Breast epithelium (tissue), 4 donors: ENCODE results near the gene UBASH3B. TPM values are rescaled to one million over a fixed set of nuclear protein-coding genes. Genes with fewer than 3 reads are reported as not detected.

ENCODE experiments used
- DNase-seq, 2 donors: peaks; one replicate each; pipeline ENCODE4 v3.0.0-alpha.2; 2019; ENCODE audit warnings: low spot score in 2 of 2
- H3K27ac ChIP-seq, 2 donors: fragments of 200-600 bp; sonication (generic) in 1 of 2; one replicate each; pipeline ENCODE4 v1.5.1; 2016 to 2019; ENCODE audit warnings: mild to moderate bottlenecking in 1 of 2
- H3K27me3 ChIP-seq, 2 donors: fragments of 200-600 bp; sonication (generic) in 1 of 2; one replicate each; pipeline versions ENCODE4 v1.5.1 to v1.6.0; 2017 to 2019; ENCODE audit warnings: control low read depth in 1 of 2, mild to moderate bottlenecking in 1 of 2
- H3K36me3 ChIP-seq: fragments of 200-600 bp; one replicate; pipeline ENCODE4 v1.5.1; 2019
- H3K4me1 ChIP-seq, 2 donors: fragments of 200-600 bp; sonication (generic); one replicate each; pipeline ENCODE4 v1.5.1; 2016 to 2019; ENCODE audit warnings: control low read depth in 1 of 2
- H3K4me3 ChIP-seq, 3 donors: fragments of 200-600 bp; sonication (generic); 1 replicate in 2 of 3; 2 replicates in 1 of 3; pipeline ENCODE4 v1.5.1; 2016 to 2019; ENCODE audit warnings: mild to moderate bottlenecking in 3 of 3, moderate library complexity in 2 of 3
- H3K9me3 ChIP-seq, 2 donors: fragments of 200-600 bp; sonication (generic) in 1 of 2; one replicate each; pipeline ENCODE4 v1.5.1; 2016 to 2019; ENCODE audit warnings: control low read depth in 1 of 2
- CTCF ChIP-seq, 3 donors: fragments of 450-650 bp; IDR thresholded peaks; one replicate each; pipeline ENCODE4 v1.5.1; 2016 to 2017; ENCODE audit warnings: antibody characterized with exemption in 3 of 3, mild to moderate bottlenecking in 3 of 3, moderate library complexity in 3 of 3
- POLR2A ChIP-seq: fragments of 450-650 bp; IDR thresholded peaks from one replicate; pipeline ENCODE4 v1.6.1; 2016; ENCODE audit warnings: antibody characterized with exemption, mild to moderate bottlenecking, moderate library complexity
- POLR2AphosphoS5 ChIP-seq, 3 donors: sonication (generic); formaldehyde crosslinking; IDR thresholded peaks; one replicate each; pipeline ENCODE4 v1.6.1; 2017; ENCODE audit warnings: antibody characterized with exemption in 3 of 3
- intact Hi-C: fragments of 100-400 bp; cut with DNase I; formaldehyde crosslinking; loops from one replicate; pipeline ENCODE4 v1.15.1; 2023; ENCODE audit warnings: low total_unique reads
- total RNA-seq, 3 donors: library from RNA; depleted of rRNA; stranded (reverse); fragments of >200 nt; gene quantifications; one replicate each; pipeline ENCODE4 v1.1.0, GENCODE V29; 2016

UBASH3B gene
- total RNA-seq, 3 donors from 2014 or later: 4.7 to 6.2 (median 4.8) TPM

GRCh38 chr11:122681735-122682134 lies 26.2 kb downstream of the UBASH3B start:
- DNase-seq: no peak
- H3K27me3 ChIP-seq: no peaks in the 10 kb centered on the region
- H3K4me3 ChIP-seq: no peak overlapping the region
- H3K36me3 ChIP-seq: no peaks in the 10 kb centered on the region
- no peak overlapping the region for H3K27ac ChIP-seq
- H3K4me1 ChIP-seq: no peaks in the 10 kb centered on the region
- no peaks in the 10 kb centered on the region for H3K9me3 ChIP-seq
- TF ChIP-seq POLR2A (no peak), POLR2AphosphoS5 (IDR thresholded peaks at IDR 0.05) (no peak), CTCF (IDR thresholded peaks at IDR 0.05) (no peak)
- intact Hi-C loops: no loop called here

- Histone ChIP-seq H3K9me3 (no peaks in the 10 kb centered on the region), H3K27ac (no peak overlapping the region), H3K4me3 (no peak overlapping the region), H3K4me1 (no peaks in the 10 kb centered on the region), H3K36me3 (no peaks in the 10 kb centered on the region), H3K27me3 (no peaks in the 10 kb centered on the region)
- DNase-seq: no peak
- intact Hi-C loops: no loop called here
- TF ChIP-seq POLR2A (no peak), CTCF (IDR thresholded peaks at IDR 0.05) (no peak), POLR2AphosphoS5 (IDR thresholded peaks at IDR 0.05) (no peak)
Measured at GRCh38 chr11:122682464-122682863, 26.9 kb downstream of the UBASH3B start.

DNA sequence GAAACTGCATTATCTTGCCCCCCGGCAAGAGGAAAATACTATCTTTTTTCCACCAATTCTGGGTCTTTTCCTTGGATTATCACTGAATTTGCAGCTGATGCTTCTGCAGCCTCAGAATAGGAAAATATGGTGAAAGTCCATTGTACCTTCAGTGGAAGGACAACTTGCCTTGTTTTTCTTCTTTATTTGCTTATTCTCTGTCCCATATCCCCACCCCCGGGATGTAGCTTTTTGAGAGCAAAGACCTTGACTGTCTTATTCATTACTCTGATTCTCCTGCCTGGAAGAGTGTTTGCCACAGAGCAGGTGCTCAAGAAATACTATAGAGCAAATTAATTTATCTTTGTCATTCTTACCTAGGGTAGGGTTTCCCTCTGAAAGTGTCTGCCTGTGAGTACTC lies 29.5 kb downstream of the UBASH3B start:
- Histone ChIP-seq H3K4me1 (no peaks in the 10 kb centered on the region), H3K4me3 (no peak overlapping the region), H3K27ac (no peak overlapping the region), H3K27me3 (no peaks in the 10 kb centered on the region), H3K9me3 (no peaks in the 10 kb centered on the region), H3K36me3 (no peaks in the 10 kb centered on the region)
- intact Hi-C loops: no loop called here
- no peak for DNase-seq
- TF ChIP-seq POLR2AphosphoS5 (IDR thresholded peaks at IDR 0.05): no peak
- no peak for TF ChIP-seq POLR2A
- TF ChIP-seq CTCF (IDR thresholded peaks at IDR 0.05): no peak

- Histone ChIP-seq H3K27ac (no peak overlapping the region), H3K9me3 (no peaks in the 10 kb centered on the region)
Measured at GRCh38 chr11:122686111-122686510, 30.6 kb downstream of the UBASH3B start.

DNA sequence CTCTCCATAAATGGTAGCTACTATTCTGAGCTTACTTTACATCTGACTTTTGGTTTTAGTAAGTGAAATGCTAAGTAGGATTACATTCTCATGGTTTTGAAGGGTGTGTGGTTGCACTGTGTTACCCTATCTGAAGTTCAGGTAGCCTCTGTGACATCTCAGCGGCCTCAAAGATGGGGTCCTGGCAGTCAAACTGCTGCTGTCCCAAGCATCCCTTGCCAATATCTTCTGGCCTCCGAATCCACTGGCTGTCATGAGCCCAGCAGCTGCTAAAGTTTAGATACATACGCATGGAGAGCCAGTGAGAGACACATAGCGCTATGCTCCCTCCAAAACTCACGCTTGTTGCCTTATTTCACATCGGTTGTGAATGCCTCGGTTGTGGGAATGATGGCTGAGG lies 34.9 kb downstream of the UBASH3B start:
- peak overlapping the region in 2 of 3 donors; percentile 12 to 45 for H3K4me3 ChIP-seq
- no peaks in the 10 kb centered on the region for H3K9me3 ChIP-seq
- no peaks in the 10 kb centered on the region for H3K27me3 ChIP-seq
- H3K27ac ChIP-seq: peak overlapping the region; percentile 74 to 84
- no peaks in the 10 kb centered on the region for H3K36me3 ChIP-seq
- TF ChIP-seq CTCF (IDR thresholded peaks at IDR 0.05) (no peak), POLR2A (no peak), POLR2AphosphoS5 (IDR thresholded peaks at IDR 0.05) (no peak)
- H3K4me1 ChIP-seq: no peaks in the 10 kb centered on the region
- intact Hi-C loops: no loop called here
- DNase-seq: no peak

More at GRCh38 chr11:122686111-122686510, 30.6 kb downstream of the UBASH3B start:
- intact Hi-C loops: no loop called here
- no peak overlapping the region for H3K4me3 ChIP-seq
- no peaks in the 10 kb centered on the region for H3K27me3 ChIP-seq
- no peak for DNase-seq
- TF ChIP-seq CTCF (IDR thresholded peaks at IDR 0.05): no peak
- TF ChIP-seq POLR2A: no peak
- TF ChIP-seq POLR2AphosphoS5 (IDR thresholded peaks at IDR 0.05): no peak
- no peaks in the 10 kb centered on the region for H3K4me1 ChIP-seq
- no peaks in the 10 kb centered on the region for H3K36me3 ChIP-seq
